Raji (cell line): ENCODE measurements around the gene SH2D4B.

Experiments
- POLR2A ChIP-seq: IDR thresholded peaks from 2 replicates; pipeline ENCODE4 v1.6.1; 2011; ENCODE audit warnings: low read depth, low read length, control low read depth; ENCODE audit not compliant: insufficient read depth

Gene SH2D4B

GRCh38 chr10:80582286-80582960, 44.7 kb downstream of the SH2D4B start:
- no peak for TF ChIP-seq POLR2A

GRCh38 chr10:80583685-80584084, 46.0 kb downstream of the SH2D4B start:
- TF ChIP-seq POLR2A: no peak

GRCh38 chr10:80585812-80586211, 48.1 kb downstream of the SH2D4B start:
- no peak for TF ChIP-seq POLR2A

GRCh38 chr10:80588546-80588945, 50.8 kb downstream of the SH2D4B start:
- TF ChIP-seq POLR2A: no peak

- no peak for TF ChIP-seq POLR2A
Measured at GRCh38 chr10:80589726-80590373, 52.1 kb downstream of the SH2D4B start.

GRCh38 chr10:80590585-80591125, 53.0 kb downstream of the SH2D4B start:
- TF ChIP-seq POLR2A: no peak

GRCh38 chr10:80596391-80597257, 58.9 kb downstream of the SH2D4B start:
- TF ChIP-seq POLR2A: no peak

- no peak for TF ChIP-seq POLR2A
Measured at GRCh38 chr10:80598084-80598798, 60.5 kb downstream of the SH2D4B start.

- no peak for TF ChIP-seq POLR2A
Measured at GRCh38 chr10:80598951-80599350, 61.2 kb downstream of the SH2D4B start.

GRCh38 chr10:80599424-80599847, 61.7 kb downstream of the SH2D4B start:
- no peak for TF ChIP-seq POLR2A

GRCh38 chr10:80600256-80600655, 62.6 kb downstream of the SH2D4B start:
- TF ChIP-seq POLR2A: no peak

- no peak for TF ChIP-seq POLR2A
Measured at GRCh38 chr10:80602881-80603280, 65.2 kb downstream of the SH2D4B start.

GRCh38 chr10:80603516-80603915, 65.8 kb downstream of the SH2D4B start:
- no peak for TF ChIP-seq POLR2A

GRCh38 chr10:80608706-80609105, 71.0 kb downstream of the SH2D4B start:
- TF ChIP-seq POLR2A: no peak

- TF ChIP-seq POLR2A: no peak
Measured at GRCh38 chr10:80609331-80609730, 71.6 kb downstream of the SH2D4B start.
